A549 (cell line): Measurements from ENCODE around the gene SPATA1. TPM values are rescaled to one million over a fixed set of nuclear protein-coding genes. Genes with fewer than 3 reads are reported as not detected.

Source experiments
- ATAC-seq, 2 experiments: fragments of 200-7000 bp in 1 of 2; fragments of >200 bp in 1 of 2; cut with Nextera tagmentation in 1 of 2; cut with Tn5 transposase in 1 of 2; 3 replicates each; pipeline versions ENCODE4 v1.8.0 to v1.9.1; 2018 to 2020; ENCODE audit warnings: mild to moderate bottlenecking in 1 of 2, moderate library complexity in 1 of 2
- CTCF ChIA-PET: fragments of 300-600 bp; sonication (Branson Sonifier 250); formaldehyde crosslinking; extraction: SDS; loops from one replicate; lab custom pipeline; 2021; ENCODE audit warnings: antibody characterized with exemption, inconsistent platforms; lab: Yijun Ruan, JAX
- POLR2A ChIA-PET: fragments of 350-600 bp; formaldehyde crosslinking; extraction: SDS; loops from one replicate; lab custom pipeline; 2021; ENCODE audit warnings: antibody characterized with exemption, inconsistent platforms; lab: Yijun Ruan, JAX
- DNase-seq, 2 experiments: peaks; one replicate each; pipeline versions ENCODE4 v3.0.0 to v3.0.0-alpha.2; 2011 to 2016; ENCODE audit warnings: low read depth in 1 of 2, low spot score in 1 of 2
- FAIRE-seq: peaks from 2 replicates; lab custom pipeline; 2011; peaks lifted over from hg19 to GRCh38; lab: Jason Lieb, UNC
- H3K27ac ChIP-seq, 2 experiments: fragments of >200 bp; sonication (Bioruptor Twin); formaldehyde crosslinking; 3 replicates each; pipeline ENCODE4 v1.5.1; 2016 to 2017
- H3K4me1 ChIP-seq: fragments of >200 bp; sonication (Bioruptor Twin); formaldehyde crosslinking; 3 replicates; pipeline ENCODE4 v1.6.1; 2016
- H3K4me2 ChIP-seq: fragments of >200 bp; sonication (Bioruptor Twin); formaldehyde crosslinking; 3 replicates; pipeline ENCODE4 v1.6.1; 2016
- H3K4me3 ChIP-seq: fragments of >200 bp; sonication (Bioruptor Twin); formaldehyde crosslinking; 3 replicates; pipeline ENCODE4 v1.5.1; 2016
- H3K9me3 ChIP-seq: fragments of >200 bp; sonication (Bioruptor Twin); formaldehyde crosslinking; 3 replicates; pipeline ENCODE4 v1.6.1; 2016
- ATOH8 ChIP-seq: fragments of 250-450 bp; sonication (Bioruptor Pico); IDR thresholded peaks from 2 replicates; pipeline ENCODE4 v1.5.0; 2020; ENCODE audit warnings: low read depth, mild to moderate bottlenecking, moderate library complexity
- CBX2 ChIP-seq: fragments of 200-600 bp; sonication (generic); IDR thresholded peaks from 2 replicates; pipeline ENCODE4 v1.6.1; 2016; ENCODE audit warnings: low read depth, mild to moderate bottlenecking, borderline replicate concordance
- CBX8 ChIP-seq: fragments of 200-600 bp; sonication (generic); IDR thresholded peaks from 2 replicates; pipeline ENCODE4 v1.6.1; 2016
- EHF ChIP-seq: fragments of 250-450 bp; sonication (Bioruptor Pico); IDR thresholded peaks from 2 replicates; pipeline ENCODE4 v1.5.0; 2020; ENCODE audit warnings: mild to moderate bottlenecking
- ELK1 ChIP-seq: fragments of 150-350 bp; IDR thresholded peaks from 2 replicates; pipeline ENCODE4 v1.6.1; 2014; ENCODE audit warnings: low read depth, mild to moderate bottlenecking, low read length
- EP300 ChIP-seq, 2 experiments: fragments of >200 bp; sonication (Bioruptor Twin); formaldehyde crosslinking; IDR thresholded peaks; 2 replicates in 1 of 2; 3 replicates in 1 of 2; pipeline ENCODE4 v1.6.1; 2016 to 2017
- ESRRA ChIP-seq: fragments of 150-350 bp; IDR thresholded peaks from 2 replicates; pipeline ENCODE4 v1.6.1; 2014; ENCODE audit warnings: mild to moderate bottlenecking, low read length, borderline replicate concordance
- FOSL2 ChIP-seq, 2 experiments: fragments of 450-650 bp in 1 of 2; fragments of >200 bp in 1 of 2; sonication (Bioruptor Twin) in 1 of 2; formaldehyde crosslinking; IDR thresholded peaks; 2 replicates each; pipeline versions ENCODE4 v1.5.0 to v1.6.1; 2016 to 2020; ENCODE audit warnings: mild to moderate bottlenecking in 1 of 2, moderate library complexity in 1 of 2
- HDAC2 ChIP-seq: fragments of 200-600 bp; sonication (generic); IDR thresholded peaks from 2 replicates; pipeline ENCODE4 v1.6.1; 2016
- HEYL ChIP-seq: fragments of 250-450 bp; sonication (Bioruptor Pico); IDR thresholded peaks from 2 replicates; pipeline ENCODE4 v1.8.0; 2021; ENCODE audit warnings: mild to moderate bottlenecking, moderate library complexity
- HOXA7 ChIP-seq: fragments of 250-450 bp; sonication (Bioruptor Pico); IDR thresholded peaks from 2 replicates; pipeline ENCODE4 v1.5.0; 2020; ENCODE audit warnings: mild to moderate bottlenecking, moderate library complexity
- JUN ChIP-seq, 2 experiments: fragments of >200 bp; sonication (Bioruptor Twin); formaldehyde crosslinking; IDR thresholded peaks; 2 replicates in 1 of 2; 3 replicates in 1 of 2; pipeline ENCODE4 v1.6.1; 2016 to 2017
- JUNB ChIP-seq: fragments of >200 bp; sonication (Bioruptor Twin); formaldehyde crosslinking; IDR thresholded peaks from 2 replicates; pipeline ENCODE4 v1.6.1; 2016
- KDM1A ChIP-seq: fragments of 200-600 bp; sonication (generic); IDR thresholded peaks from 2 replicates; pipeline ENCODE4 v1.6.1; 2016; ENCODE audit warnings: low read depth, mild to moderate bottlenecking
- MAFK ChIP-seq: fragments of 450-650 bp; IDR thresholded peaks from 2 replicates; pipeline ENCODE4 v1.6.1; 2014; ENCODE audit not compliant: partially characterized antibody
- MAZ ChIP-seq: fragments of 150-350 bp; IDR thresholded peaks from 2 replicates; pipeline ENCODE4 v1.6.1; 2014; ENCODE audit warnings: antibody characterized with exemption, low read depth, low read length, borderline replicate concordance
- NPAS2 ChIP-seq: fragments of 250-450 bp; sonication (Bioruptor Pico); IDR thresholded peaks from 2 replicates; pipeline ENCODE4 v1.8.0; 2022; ENCODE audit warnings: mild to moderate bottlenecking, moderate library complexity, borderline replicate concordance
- NR3C1 ChIP-seq: fragments of >200 bp; sonication (Bioruptor Twin); formaldehyde crosslinking; IDR thresholded peaks from 3 replicates; pipeline ENCODE4 v1.6.1; 2017
- PBX3 ChIP-seq: IDR thresholded peaks from 2 replicates; pipeline ENCODE4 v1.6.1; 2012
- POLR2AphosphoS2 ChIP-seq: conservative IDR thresholded peaks from 2 replicates; pipeline ENCODE4 v1.6.1; 2012; ENCODE audit warnings: low read length, improper control_type of control experiment, inconsistent platforms
- RAD21 ChIP-seq, 2 experiments: fragments of >200 bp in 1 of 2; sonication (Bioruptor Twin) in 1 of 2; formaldehyde crosslinking in 1 of 2; IDR thresholded peaks in 1 of 2; conservative IDR thresholded peaks in 1 of 2; 2 replicates in 1 of 2; 3 replicates in 1 of 2; pipeline ENCODE4 v1.6.1; 2012 to 2018; ENCODE audit warnings: inconsistent platforms in 1 of 2
- RARB ChIP-seq: fragments of 250-450 bp; sonication (Bioruptor Pico); IDR thresholded peaks from 2 replicates; pipeline ENCODE4 v1.8.0; 2021; ENCODE audit warnings: mild to moderate bottlenecking, moderate library complexity
- RNF2 ChIP-seq: fragments of 200-600 bp; sonication (generic); IDR thresholded peaks from 2 replicates; pipeline ENCODE4 v1.6.1; 2016; ENCODE audit warnings: low read depth, mild to moderate bottlenecking, antibody characterized with exemption, moderate library complexity, borderline replicate concordance
- USF2 ChIP-seq: fragments of 450-650 bp; IDR thresholded peaks from 2 replicates; pipeline ENCODE4 v1.6.1; 2014; ENCODE audit warnings: antibody characterized with exemption
- ZC3H11A ChIP-seq: fragments of 450-650 bp; IDR thresholded peaks from 2 replicates; pipeline ENCODE4 v1.6.1; 2014; ENCODE audit warnings: antibody characterized with exemption, mild to moderate bottlenecking
- ZFP36 ChIP-seq: fragments of 450-650 bp; IDR thresholded peaks from 2 replicates; pipeline ENCODE4 v1.6.1; 2014; ENCODE audit warnings: borderline replicate concordance; ENCODE audit not compliant: partially characterized antibody
- ZSCAN20 ChIP-seq: fragments of 250-450 bp; sonication (Bioruptor Pico); IDR thresholded peaks from 2 replicates; pipeline ENCODE4 v1.8.0; 2022; ENCODE audit warnings: mild to moderate bottlenecking, moderate library complexity
- WGBS: methylation state at CpG from one replicate; pipeline ENCODE4 v1.1.6; 2017; ENCODE audit errors: missing lambda C conversion rate; 5-methylcytosine and 5-hydroxymethylcytosine counted together
- polyA plus RNA-seq, 4 experiments: library from polyadenylated mRNA; depleted of rRNA in 3 of 4; stranded (reverse); fragments of >200 nt; fragmentation: RNase III in 1 of 4; extraction: RNeasy Plus Mini Kit Qiagen cat#74134 plus additional on column Dnase treatment in 1 of 4; gene quantifications; 2 replicates in 3 of 4; 3 replicates in 1 of 4; pipeline ENCODE4 v1.2.3, GENCODE V29; 2011 to 2017

SPATA1 gene
- polyA plus RNA-seq, 2 of the 4 experiments (the other 2 are of a cell fraction): 0.49 to 1.2 TPM

GRCh38 chr1:84525779-84526178 lies 19.6 kb downstream of the SPATA1 start:
- POLR2A ChIA-PET: no interaction called here
- 100% methylated on average over 1 of the region's 1 CpG for WGBS
- CTCF ChIA-PET: interaction anchor here (0.5 to 1.9 kb wide), 2 partner anchors 95 to 134 kb away, joined by 3 to 4 read pairs; no protein-coding TSS in a partner anchor
- Histone ChIP-seq H3K4me2 (no peak overlapping the region), H3K27ac (no peak overlapping the region), H3K9me3 (no peaks in the 10 kb centered on the region), H3K4me3 (no peak overlapping the region), H3K4me1 (no peaks in the 10 kb centered on the region)
- DNase-seq (no peak), ATAC-seq (no peak), FAIRE-seq (no peak)
- TF ChIP-seq RAD21 (conservative IDR thresholded peaks at IDR 0.05 in 1 of 2, IDR thresholded peaks at IDR 0.05 in 1 of 2) (no peak), CBX2 (no peak), ATOH8 (CRISPR knock-in tag) (no peak), JUNB (no peak), ELK1 (no peak), ZFP36 (no peak), FOSL2 (IDR thresholded peaks at IDR 0.05) (no peak), FOSL2 (CRISPR knock-in tag; IDR thresholded peaks at IDR 0.05) (no peak), PBX3 (no peak), MAZ (no peak), ESRRA (no peak), NR3C1 (no peak), HOXA7 (CRISPR knock-in tag) (no peak), NPAS2 (CRISPR knock-in tag) (no peak), KDM1A (no peak), ZSCAN20 (CRISPR knock-in tag) (no peak), CBX8 (no peak), HDAC2 (no peak)

- CTCF ChIA-PET: no interaction called here
- H3K4me3 ChIP-seq: no peak overlapping the region
- FAIRE-seq (no peak), ATAC-seq (no peak), DNase-seq (no peak)
- no peak overlapping the region for H3K4me2 ChIP-seq
- no peak for TF ChIP-seq USF2
- TF ChIP-seq ELK1: no peak
- no peak for TF ChIP-seq POLR2AphosphoS2
- no peak for TF ChIP-seq EHF
- TF ChIP-seq ZSCAN20 (CRISPR knock-in tag): no peak
- TF ChIP-seq RARB (CRISPR knock-in tag): no peak
- no peak for TF ChIP-seq ZC3H11A
- TF ChIP-seq HEYL (CRISPR knock-in tag): no peak
- no peak for TF ChIP-seq MAFK
- TF ChIP-seq HOXA7 (CRISPR knock-in tag): no peak
- TF ChIP-seq RAD21 (conservative IDR thresholded peaks at IDR 0.05 in 1 of 2, IDR thresholded peaks at IDR 0.05 in 1 of 2): no peak
- no peak for TF ChIP-seq ZFP36
- no peak for TF ChIP-seq EP300 (IDR thresholded peaks at IDR 0.05)
- no peak for TF ChIP-seq JUNB
- TF ChIP-seq JUN (IDR thresholded peaks at IDR 0.05): no peak
- TF ChIP-seq RNF2: no peak
- POLR2A ChIA-PET: no interaction called here
- peaks cover 11% of the 10 kb centered on the region; the same call in 1 of the 3 replicates for H3K4me1 ChIP-seq
- H3K27ac ChIP-seq: no peak overlapping the region
- no peaks in the 10 kb centered on the region for H3K9me3 ChIP-seq
Measured at GRCh38 chr1:84538599-84538998, 32.4 kb downstream of the SPATA1 start.
